ENCODE results near the gene DIDO1. TPM values are rescaled to one million over a fixed set of nuclear protein-coding genes. Genes with fewer than 3 reads are reported as not detected.

Gene DIDO1
- total and polyA plus RNA-seq, 9 donors = 35.0 to 42.0 (median 38.2) TPM

GRCh38 chr20:62893700-62894099 is 32.6 kb downstream of the DIDO1 start:
- Histone ChIP-seq H3K4me1 (ENCODE audit: control insufficient read depth, insufficient read depth, low read length) (no peaks in the 10 kb centered on the region), H3K36me3 (ENCODE audit: control insufficient read depth, insufficient read depth, low read length) (peaks cover 76% of the 10 kb centered on the region), H3K27ac (ENCODE audit: low read length) (no peak overlapping the region), H3K9me3 (replicated peaks; ENCODE audit: control insufficient read depth, low read depth, low read length) (no peaks in the 10 kb centered on the region), H3K4me3 (ENCODE audit: low read length) (no peak overlapping the region), H3K27me3 (ENCODE audit: control insufficient read depth, insufficient read depth, low read length) (no peaks in the 10 kb centered on the region)
- 93% methylated on average over 14 of the region's 14 CpGs for WGBS (ENCODE audit: insufficient coverage)
- no peak for DNase-seq

- H3K4me1 ChIP-seq (ENCODE audit: control insufficient read depth, insufficient read depth, low read length) = peaks cover 2% of the 10 kb centered on the region
- H3K27ac ChIP-seq (ENCODE audit: low read length) = no peak overlapping the region
- H3K9me3 ChIP-seq (replicated peaks; ENCODE audit: control insufficient read depth, low read depth, low read length) = no peaks in the 10 kb centered on the region
- 95% methylated on average over 13 of the region's 25 CpGs for WGBS (ENCODE audit: insufficient coverage)
- H3K4me3 ChIP-seq (ENCODE audit: low read length) = no peak overlapping the region
- DNase-seq = no peak
- peaks cover 87% of the 10 kb centered on the region for H3K36me3 ChIP-seq (ENCODE audit: control insufficient read depth, insufficient read depth, low read length)
- no peaks in the 10 kb centered on the region for H3K27me3 ChIP-seq (ENCODE audit: control insufficient read depth, insufficient read depth, low read length)
Measured at GRCh38 chr20:62892348-62893304, 33.7 kb downstream of the DIDO1 start.

GRCh38 chr20:62891111-62891510 is 35.2 kb downstream of the DIDO1 start:
- H3K4me1 ChIP-seq (ENCODE audit: control insufficient read depth, insufficient read depth, low read length) = peaks cover 2% of the 10 kb centered on the region
- 65% methylated on average over 9 of the region's 15 CpGs for WGBS (ENCODE audit: insufficient coverage)
- H3K9me3 ChIP-seq (replicated peaks; ENCODE audit: control insufficient read depth, low read depth, low read length) = no peaks in the 10 kb centered on the region
- no peak for DNase-seq
- no peak overlapping the region for H3K27ac ChIP-seq (ENCODE audit: low read length)
- H3K36me3 ChIP-seq (ENCODE audit: control insufficient read depth, insufficient read depth, low read length) = peaks cover 92% of the 10 kb centered on the region
- H3K4me3 ChIP-seq (ENCODE audit: low read length) = no peak overlapping the region
- no peaks in the 10 kb centered on the region for H3K27me3 ChIP-seq (ENCODE audit: control insufficient read depth, insufficient read depth, low read length)

- no peaks in the 10 kb centered on the region for H3K9me3 ChIP-seq (replicated peaks; ENCODE audit: control insufficient read depth, low read depth, low read length)
- H3K36me3 ChIP-seq (ENCODE audit: control insufficient read depth, insufficient read depth, low read length) = peaks cover 90% of the 10 kb centered on the region
- H3K4me3 ChIP-seq (ENCODE audit: low read length) = no peak overlapping the region
- H3K4me1 ChIP-seq (ENCODE audit: control insufficient read depth, insufficient read depth, low read length) = peaks cover 2% of the 10 kb centered on the region
- no peaks in the 10 kb centered on the region for H3K27me3 ChIP-seq (ENCODE audit: control insufficient read depth, insufficient read depth, low read length)
- no peak overlapping the region for H3K27ac ChIP-seq (ENCODE audit: low read length)
- no peak for DNase-seq
- WGBS (ENCODE audit: insufficient coverage) = 75% methylated on average over 5 of the region's 7 CpGs
Measured at GRCh38 chr20:62890444-62890843, 35.9 kb downstream of the DIDO1 start.

GRCh38 chr20:62889871-62890270 is 36.4 kb downstream of the DIDO1 start:
- peaks cover 89% of the 10 kb centered on the region for H3K36me3 ChIP-seq (ENCODE audit: control insufficient read depth, insufficient read depth, low read length)
- H3K4me1 ChIP-seq (ENCODE audit: control insufficient read depth, insufficient read depth, low read length) = peaks cover 2% of the 10 kb centered on the region
- H3K27me3 ChIP-seq (ENCODE audit: control insufficient read depth, insufficient read depth, low read length) = no peaks in the 10 kb centered on the region
- no peak overlapping the region for H3K4me3 ChIP-seq (ENCODE audit: low read length)
- no peak for DNase-seq
- H3K9me3 ChIP-seq (replicated peaks; ENCODE audit: control insufficient read depth, low read depth, low read length) = no peaks in the 10 kb centered on the region
- WGBS (ENCODE audit: insufficient coverage) = 89% methylated on average over 9 of the region's 9 CpGs
- H3K27ac ChIP-seq (ENCODE audit: low read length) = no peak overlapping the region

- Histone ChIP-seq H3K36me3 (ENCODE audit: control insufficient read depth, insufficient read depth, low read length) (peaks cover 85% of the 10 kb centered on the region), H3K4me3 (ENCODE audit: low read length) (no peak overlapping the region), H3K9me3 (replicated peaks; ENCODE audit: control insufficient read depth, low read depth, low read length) (no peaks in the 10 kb centered on the region), H3K27me3 (ENCODE audit: control insufficient read depth, insufficient read depth, low read length) (no peaks in the 10 kb centered on the region), H3K27ac (ENCODE audit: low read length) (no peak overlapping the region), H3K4me1 (ENCODE audit: control insufficient read depth, insufficient read depth, low read length) (peaks cover 2% of the 10 kb centered on the region)
- WGBS (ENCODE audit: insufficient coverage) = 77% methylated on average over 6 of the region's 8 CpGs
- DNase-seq = no peak
Measured at GRCh38 chr20:62889411-62889810, 36.9 kb downstream of the DIDO1 start.

- no peaks in the 10 kb centered on the region for H3K27me3 ChIP-seq (ENCODE audit: control insufficient read depth, insufficient read depth, low read length)
- no peak overlapping the region for H3K27ac ChIP-seq (ENCODE audit: low read length)
- H3K9me3 ChIP-seq (replicated peaks; ENCODE audit: control insufficient read depth, low read depth, low read length) = no peaks in the 10 kb centered on the region
- peaks cover 2% of the 10 kb centered on the region for H3K4me1 ChIP-seq (ENCODE audit: control insufficient read depth, insufficient read depth, low read length)
- DNase-seq = no peak
- no peak overlapping the region for H3K4me3 ChIP-seq (ENCODE audit: low read length)
- peaks cover 80% of the 10 kb centered on the region for H3K36me3 ChIP-seq (ENCODE audit: control insufficient read depth, insufficient read depth, low read length)
- 90% methylated on average over 14 of the region's 17 CpGs for WGBS (ENCODE audit: insufficient coverage)
Measured at GRCh38 chr20:62888910-62889309, 37.4 kb downstream of the DIDO1 start.

GRCh38 chr20:62888406-62888805 is 37.9 kb downstream of the DIDO1 start:
- peaks cover 75% of the 10 kb centered on the region for H3K36me3 ChIP-seq (ENCODE audit: control insufficient read depth, insufficient read depth, low read length)

GRCh38 chr20:62887860-62888239 is 38.5 kb downstream of the DIDO1 start:
- DNase-seq = no peak
- Histone ChIP-seq H3K36me3 (ENCODE audit: control insufficient read depth, insufficient read depth, low read length) (peaks cover 71% of the 10 kb centered on the region), H3K4me3 (ENCODE audit: low read length) (no peak overlapping the region), H3K4me1 (ENCODE audit: control insufficient read depth, insufficient read depth, low read length) (peaks cover 2% of the 10 kb centered on the region), H3K9me3 (replicated peaks; ENCODE audit: control insufficient read depth, low read depth, low read length) (no peaks in the 10 kb centered on the region), H3K27me3 (ENCODE audit: control insufficient read depth, insufficient read depth, low read length) (no peaks in the 10 kb centered on the region), H3K27ac (ENCODE audit: low read length) (peak overlapping the region; percentile 35)
- 85% methylated on average over 6 of the region's 7 CpGs for WGBS (ENCODE audit: insufficient coverage)

More at GRCh38 chr20:62888406-62888805, 37.9 kb downstream of the DIDO1 start:
- no peak overlapping the region for H3K27ac ChIP-seq (ENCODE audit: low read length)
- peaks cover 2% of the 10 kb centered on the region for H3K4me1 ChIP-seq (ENCODE audit: control insufficient read depth, insufficient read depth, low read length)
- H3K27me3 ChIP-seq (ENCODE audit: control insufficient read depth, insufficient read depth, low read length) = no peaks in the 10 kb centered on the region
- H3K4me3 ChIP-seq (ENCODE audit: low read length) = no peak overlapping the region
- WGBS (ENCODE audit: insufficient coverage) = 97% methylated on average over 15 of the region's 16 CpGs
- no peak for DNase-seq
- H3K9me3 ChIP-seq (replicated peaks; ENCODE audit: control insufficient read depth, low read depth, low read length) = no peaks in the 10 kb centered on the region

- Histone ChIP-seq H3K4me1 (ENCODE audit: control insufficient read depth, insufficient read depth, low read length) (peaks cover 2% of the 10 kb centered on the region), H3K27me3 (ENCODE audit: control insufficient read depth, insufficient read depth, low read length) (no peaks in the 10 kb centered on the region), H3K36me3 (ENCODE audit: control insufficient read depth, insufficient read depth, low read length) (peaks cover 65% of the 10 kb centered on the region), H3K27ac (ENCODE audit: low read length) (peak overlapping the region; percentile 35), H3K4me3 (ENCODE audit: low read length) (no peak overlapping the region), H3K9me3 (replicated peaks; ENCODE audit: control insufficient read depth, low read depth, low read length) (no peaks in the 10 kb centered on the region)
- WGBS (ENCODE audit: insufficient coverage) = 74% methylated on average over 11 of the region's 13 CpGs
- no peak for DNase-seq
Measured at GRCh38 chr20:62887152-62887859, 39.0 kb downstream of the DIDO1 start.

All from muscle of leg (tissue), 11 donors.